GM06990 (cell line): ENCODE data around the gene FCN1.

Experiments
- DNase-seq: peaks from one replicate; pipeline ENCODE4 v3.0.0-alpha.2; 2011; ENCODE audit not compliant: insufficient read length; ENCODE audit errors: extremely low read depth
- H3K27me3 ChIP-seq: replicated peaks from 2 replicates; pipeline ENCODE4 v1.6.0; 2011; ENCODE audit warnings: low read length; ENCODE audit not compliant: control insufficient read depth, insufficient read depth
- H3K36me3 ChIP-seq: 2 replicates; pipeline ENCODE4 v1.5.1; 2011; ENCODE audit warnings: low read length; ENCODE audit not compliant: control insufficient read depth, insufficient read depth
- H3K4me3 ChIP-seq: replicated peaks from 2 replicates; pipeline ENCODE4 v1.5.1; 2011; ENCODE audit warnings: low read depth, mild to moderate bottlenecking, control low read depth, low read length
- TF ChIP-seq, protein P1 (sequence below): IDR thresholded peaks from 2 replicates; pipeline ENCODE4 v1.5.1; 2011; ENCODE audit warnings: low read length, control low read depth, mild to moderate bottlenecking, inconsistent platforms; ENCODE audit not compliant: insufficient read depth, poor library complexity, severe bottlenecking

Gene FCN1

DNA sequence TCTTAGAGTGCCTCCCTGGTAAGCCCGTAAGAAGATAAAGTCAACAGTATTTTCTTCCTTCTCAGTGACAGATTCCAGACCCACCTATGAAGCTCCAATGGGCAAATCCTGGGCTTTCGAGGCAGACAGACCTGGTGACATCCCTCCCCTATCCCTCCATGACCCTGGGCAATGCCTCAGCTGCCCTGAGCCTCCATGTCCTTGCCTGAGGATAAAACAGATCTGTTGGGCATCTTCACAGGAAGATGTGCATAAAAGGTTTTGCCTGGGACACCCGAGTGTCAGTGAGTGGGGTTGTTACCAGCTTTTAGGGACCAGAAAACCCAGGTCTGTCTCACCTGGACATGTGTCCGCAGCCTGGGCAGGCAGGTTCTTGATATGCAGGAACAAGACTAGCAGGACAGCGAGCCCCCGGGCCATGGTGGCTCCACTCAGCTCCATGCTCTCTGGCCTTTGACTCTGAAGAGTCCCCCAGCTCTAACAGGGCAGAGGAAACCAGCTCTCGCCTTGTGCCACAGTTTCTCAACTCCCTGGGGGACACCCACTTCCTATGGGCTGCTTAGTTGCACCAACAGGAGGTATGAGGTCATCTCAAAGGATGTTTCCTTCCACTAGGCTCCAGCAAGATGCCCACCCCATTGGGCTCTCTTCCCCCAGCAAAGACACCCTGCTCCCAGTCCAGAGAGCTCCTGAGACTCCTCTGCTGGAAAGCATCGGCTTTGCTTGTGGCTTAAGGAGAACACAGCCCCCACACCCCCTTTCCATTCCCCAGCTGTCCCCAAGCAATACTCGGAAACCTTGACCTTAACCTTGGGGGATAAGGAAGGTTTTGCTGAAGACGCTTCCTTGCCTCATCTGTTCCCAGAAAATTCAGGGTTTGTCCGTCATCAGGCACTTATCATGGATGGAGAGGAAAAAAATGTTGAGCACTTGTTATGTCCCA is at the start of gene FCN1:
TSS of gene FCN1 (minus strand) at position 482 of the 943 bp plus-strand sequence. CDS start at position 441, 41 bp downstream.
- no peaks in the 10 kb centered on the region for H3K36me3 ChIP-seq
- H3K4me3 ChIP-seq: no peak within 1 kb of the TSS
- DNase-seq: no peak
- TF ChIP-seq, protein P1, sequence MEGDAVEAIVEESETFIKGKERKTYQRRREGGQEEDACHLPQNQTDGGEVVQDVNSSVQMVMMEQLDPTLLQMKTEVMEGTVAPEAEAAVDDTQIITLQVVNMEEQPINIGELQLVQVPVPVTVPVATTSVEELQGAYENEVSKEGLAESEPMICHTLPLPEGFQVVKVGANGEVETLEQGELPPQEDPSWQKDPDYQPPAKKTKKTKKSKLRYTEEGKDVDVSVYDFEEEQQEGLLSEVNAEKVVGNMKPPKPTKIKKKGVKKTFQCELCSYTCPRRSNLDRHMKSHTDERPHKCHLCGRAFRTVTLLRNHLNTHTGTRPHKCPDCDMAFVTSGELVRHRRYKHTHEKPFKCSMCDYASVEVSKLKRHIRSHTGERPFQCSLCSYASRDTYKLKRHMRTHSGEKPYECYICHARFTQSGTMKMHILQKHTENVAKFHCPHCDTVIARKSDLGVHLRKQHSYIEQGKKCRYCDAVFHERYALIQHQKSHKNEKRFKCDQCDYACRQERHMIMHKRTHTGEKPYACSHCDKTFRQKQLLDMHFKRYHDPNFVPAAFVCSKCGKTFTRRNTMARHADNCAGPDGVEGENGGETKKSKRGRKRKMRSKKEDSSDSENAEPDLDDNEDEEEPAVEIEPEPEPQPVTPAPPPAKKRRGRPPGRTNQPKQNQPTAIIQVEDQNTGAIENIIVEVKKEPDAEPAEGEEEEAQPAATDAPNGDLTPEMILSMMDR: no peak
- no peaks in the 10 kb centered on the region for H3K27me3 ChIP-seq

DNA sequence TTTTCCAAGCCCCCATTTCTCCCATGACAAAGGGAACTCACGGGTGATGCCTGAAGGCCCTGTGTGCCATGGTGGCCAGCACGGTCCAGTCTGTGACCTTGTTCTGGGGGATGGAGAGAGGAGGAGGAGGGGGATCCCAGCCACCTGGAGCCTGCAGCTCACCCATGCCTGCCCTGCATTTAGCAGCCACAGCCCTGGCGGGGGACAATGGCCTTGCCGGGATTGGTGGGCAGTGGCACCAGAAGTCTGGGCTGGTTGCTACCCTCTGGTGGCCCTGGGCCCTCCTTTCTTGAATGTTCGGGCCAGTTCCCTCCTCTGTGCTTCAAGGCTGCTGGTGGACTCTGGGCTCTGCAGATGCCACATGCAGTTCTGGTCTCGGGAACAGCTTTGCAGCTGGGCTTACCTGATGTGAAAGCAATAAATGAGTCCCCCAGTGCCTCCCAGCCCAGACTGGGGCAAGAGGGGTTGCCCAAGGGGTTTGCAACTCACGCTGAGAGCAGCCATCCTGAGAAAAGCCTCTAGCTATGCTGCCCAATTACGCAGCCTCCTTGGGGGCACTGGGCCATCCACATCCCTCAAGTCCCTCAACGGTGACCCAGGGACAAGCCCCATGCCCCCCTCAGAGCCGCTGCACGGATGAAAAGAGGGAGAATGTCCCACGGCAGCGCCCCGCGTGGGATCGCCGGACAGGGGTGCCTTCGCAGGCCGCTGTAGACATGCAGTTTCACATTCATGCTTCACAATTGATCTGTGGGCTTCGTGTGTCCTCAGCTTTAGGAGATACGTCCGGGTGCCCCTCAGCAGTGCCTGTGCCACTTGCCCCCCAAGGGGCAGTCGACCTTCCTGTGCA is 49.2 kb upstream of the FCN1 start:
- Histone ChIP-seq H3K27me3 (peaks cover 2% of the 10 kb centered on the region; the same call in 1 of the 2 replicates), H3K4me3 (no peak overlapping the region), H3K36me3 (no peaks in the 10 kb centered on the region)
- TF ChIP-seq, protein P1: no peak
- no peak for DNase-seq

DNA sequence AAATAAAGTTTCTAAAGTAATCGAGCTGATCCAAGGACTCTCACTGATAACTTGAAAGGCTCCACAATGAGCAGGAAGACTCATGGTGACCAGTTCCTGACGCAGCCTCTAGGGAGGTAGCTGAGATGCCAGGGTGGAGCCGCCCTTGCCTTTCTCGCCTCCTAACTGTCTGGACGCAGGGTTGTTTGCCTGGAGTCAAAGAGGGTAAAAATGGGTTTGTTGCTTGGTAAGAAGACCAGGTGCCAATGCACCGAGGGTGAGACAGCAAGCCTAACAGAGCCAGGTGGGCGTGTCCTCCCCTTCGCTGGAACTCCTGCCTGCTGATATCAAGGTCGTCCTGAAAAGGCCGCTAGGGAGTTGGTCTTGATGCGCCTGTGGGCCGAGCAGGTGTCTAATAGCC is 48.6 kb upstream of the FCN1 start:
- H3K4me3 ChIP-seq: no peak overlapping the region
- no peak for DNase-seq
- TF ChIP-seq, protein P1: no peak
- no peaks in the 10 kb centered on the region for H3K36me3 ChIP-seq
- H3K27me3 ChIP-seq: no peaks in the 10 kb centered on the region; the same call in 1 of the 2 replicates

DNA sequence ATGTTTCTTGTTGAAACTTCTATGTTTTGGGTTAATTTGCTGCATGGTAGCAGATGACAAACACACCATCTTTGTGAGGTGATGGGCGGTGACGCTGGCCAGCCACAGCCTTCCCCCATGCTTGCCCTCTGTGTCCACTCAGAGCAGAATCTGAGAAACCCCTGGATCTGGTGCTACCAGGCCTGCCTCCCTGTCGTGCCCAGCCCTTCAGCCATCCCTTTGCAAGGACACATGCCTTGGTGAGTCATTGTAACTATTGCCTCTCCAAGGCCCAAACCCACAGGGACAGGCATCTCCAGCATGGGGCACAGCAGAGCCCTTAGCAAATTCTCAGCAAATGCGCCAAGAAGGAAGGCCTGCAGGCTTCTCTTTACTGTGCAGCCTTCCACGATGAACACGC is 48.1 kb upstream of the FCN1 start:
- Histone ChIP-seq H3K36me3 (no peaks in the 10 kb centered on the region), H3K27me3 (no peaks in the 10 kb centered on the region; the same call in 1 of the 2 replicates), H3K4me3 (no peak overlapping the region)
- DNase-seq: no peak
- TF ChIP-seq, protein P1: no peak

DNA sequence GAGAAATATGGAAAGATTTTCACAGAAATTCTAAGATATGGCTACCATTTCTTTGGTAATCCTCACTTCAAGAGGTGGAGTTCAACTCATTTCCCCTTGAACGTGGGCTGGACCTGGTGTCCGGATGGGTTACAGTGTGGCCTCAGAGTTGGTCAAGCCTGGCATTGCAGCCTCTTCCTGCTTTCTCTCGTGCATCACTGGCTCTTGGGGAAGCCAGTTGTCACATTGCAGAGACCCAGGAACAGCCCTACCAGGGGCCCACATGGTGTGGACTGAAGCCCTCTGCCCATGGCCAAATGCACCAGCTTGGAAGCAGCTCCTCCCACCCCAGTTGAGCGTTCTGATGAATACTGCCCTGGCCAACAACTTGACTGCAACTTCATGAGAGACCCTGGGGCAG is 47.7 kb upstream of the FCN1 start:
- TF ChIP-seq, protein P1: no peak
- H3K27me3 ChIP-seq: no peaks in the 10 kb centered on the region; the same call in 1 of the 2 replicates
- no peak for DNase-seq

More for the DNA sequence above, 47.7 kb upstream of the FCN1 start:
- Histone ChIP-seq H3K36me3 (no peaks in the 10 kb centered on the region), H3K4me3 (no peak overlapping the region)
